ENCODE measurements around the gene KIAA0753.

Gene KIAA0753

GRCh38 chr17:6638046-6638908, 2.2 kb downstream of the KIAA0753 start:
- Histone ChIP-seq H3K27me3 (ENCODE audit: control insufficient read depth in 1 of 2, insufficient read depth in 2 of 2, low read length in 2 of 2) (no peaks in the 10 kb centered on the region), H3K36me3 (ENCODE audit: insufficient read depth, low read length) (peaks cover 10% of the 10 kb centered on the region), H3K4me3 (ENCODE audit: low read depth in 1 of 2, low read length in 2 of 2) (no peak overlapping the region), H3K9ac (ENCODE audit: low read length) (no peak overlapping the region), H3K4me1 (ENCODE audit: insufficient read depth, low read length) (peaks cover 25% of the 10 kb centered on the region), H3K27ac (ENCODE audit: low read depth, low read length) (no peak overlapping the region), H3K9me3 (ENCODE audit: low read length) (no peaks in the 10 kb centered on the region)

- H3K9ac ChIP-seq (ENCODE audit: low read length) = no peak overlapping the region
- H3K36me3 ChIP-seq (ENCODE audit: insufficient read depth, low read length) = peaks cover 13% of the 10 kb centered on the region
- peaks cover 25% of the 10 kb centered on the region for H3K4me1 ChIP-seq (ENCODE audit: insufficient read depth, low read length)
- no peaks in the 10 kb centered on the region for H3K9me3 ChIP-seq (ENCODE audit: low read length)
- H3K27ac ChIP-seq (ENCODE audit: low read depth, low read length) = no peak overlapping the region
- no peak overlapping the region for H3K4me3 ChIP-seq (ENCODE audit: low read depth in 1 of 2, low read length in 2 of 2)
- H3K27me3 ChIP-seq (ENCODE audit: control insufficient read depth in 1 of 2, insufficient read depth in 2 of 2, low read length in 2 of 2) = no peaks in the 10 kb centered on the region
Observed at GRCh38 chr17:6637458-6637840, 3.1 kb downstream of the KIAA0753 start.

- H3K9me3 ChIP-seq (ENCODE audit: low read length) = no peaks in the 10 kb centered on the region
- H3K4me1 ChIP-seq (ENCODE audit: insufficient read depth, low read length) = peaks cover 22% of the 10 kb centered on the region
- H3K27me3 ChIP-seq (ENCODE audit: control insufficient read depth in 1 of 2, insufficient read depth in 2 of 2, low read length in 2 of 2) = no peaks in the 10 kb centered on the region
- H3K4me3 ChIP-seq (ENCODE audit: low read depth in 1 of 2, low read length in 2 of 2) = no peak overlapping the region
- no peak overlapping the region for H3K9ac ChIP-seq (ENCODE audit: low read length)
- H3K27ac ChIP-seq (ENCODE audit: low read depth, low read length) = no peak overlapping the region
- H3K36me3 ChIP-seq (ENCODE audit: insufficient read depth, low read length) = peaks cover 15% of the 10 kb centered on the region
Observed at GRCh38 chr17:6636616-6637457, 3.7 kb downstream of the KIAA0753 start.

GRCh38 chr17:6636105-6636504, 4.4 kb downstream of the KIAA0753 start:
- no peak overlapping the region for H3K4me3 ChIP-seq (ENCODE audit: low read depth in 1 of 2, low read length in 2 of 2)
- peaks cover 21% of the 10 kb centered on the region for H3K36me3 ChIP-seq (ENCODE audit: insufficient read depth, low read length)
- no peaks in the 10 kb centered on the region for H3K9me3 ChIP-seq (ENCODE audit: low read length)
- H3K27ac ChIP-seq (ENCODE audit: low read depth, low read length) = no peak overlapping the region
- H3K9ac ChIP-seq (ENCODE audit: low read length) = no peak overlapping the region
- peaks cover 15% of the 10 kb centered on the region for H3K4me1 ChIP-seq (ENCODE audit: insufficient read depth, low read length)
- no peaks in the 10 kb centered on the region for H3K27me3 ChIP-seq (ENCODE audit: control insufficient read depth in 1 of 2, insufficient read depth in 2 of 2, low read length in 2 of 2)

GRCh38 chr17:6633263-6633662, 7.2 kb downstream of the KIAA0753 start:
- Histone ChIP-seq H3K27ac (ENCODE audit: low read depth, low read length) (no peak overlapping the region), H3K27me3 (ENCODE audit: control insufficient read depth in 1 of 2, insufficient read depth in 2 of 2, low read length in 2 of 2) (no peaks in the 10 kb centered on the region), H3K9ac (ENCODE audit: low read length) (no peak overlapping the region), H3K4me1 (ENCODE audit: insufficient read depth, low read length) (peaks cover 3% of the 10 kb centered on the region), H3K9me3 (ENCODE audit: low read length) (no peaks in the 10 kb centered on the region), H3K4me3 (ENCODE audit: low read depth in 1 of 2, low read length in 2 of 2) (no peak overlapping the region), H3K36me3 (ENCODE audit: insufficient read depth, low read length) (peaks cover 29% of the 10 kb centered on the region)

- Histone ChIP-seq H3K27me3 (ENCODE audit: control insufficient read depth in 1 of 2, insufficient read depth in 2 of 2, low read length in 2 of 2) (no peaks in the 10 kb centered on the region), H3K4me3 (ENCODE audit: low read depth in 1 of 2, low read length in 2 of 2) (no peak overlapping the region), H3K4me1 (ENCODE audit: insufficient read depth, low read length) (no peaks in the 10 kb centered on the region), H3K9ac (ENCODE audit: low read length) (no peak overlapping the region), H3K9me3 (ENCODE audit: low read length) (no peaks in the 10 kb centered on the region), H3K36me3 (ENCODE audit: insufficient read depth, low read length) (peaks cover 29% of the 10 kb centered on the region), H3K27ac (ENCODE audit: low read depth, low read length) (no peak overlapping the region)
Observed at GRCh38 chr17:6632530-6632929, 8.0 kb downstream of the KIAA0753 start.

GRCh38 chr17:6630390-6630789, 10.1 kb downstream of the KIAA0753 start:
- Histone ChIP-seq H3K27ac (ENCODE audit: low read depth, low read length) (no peak overlapping the region), H3K4me1 (ENCODE audit: insufficient read depth, low read length) (peaks cover 13% of the 10 kb centered on the region), H3K9me3 (ENCODE audit: low read length) (no peaks in the 10 kb centered on the region), H3K36me3 (ENCODE audit: insufficient read depth, low read length) (peaks cover 29% of the 10 kb centered on the region), H3K9ac (ENCODE audit: low read length) (no peak overlapping the region), H3K27me3 (ENCODE audit: control insufficient read depth in 1 of 2, insufficient read depth in 2 of 2, low read length in 2 of 2) (no peaks in the 10 kb centered on the region), H3K4me3 (ENCODE audit: low read depth in 1 of 2, low read length in 2 of 2) (no peak overlapping the region)

- Histone ChIP-seq H3K36me3 (ENCODE audit: insufficient read depth, low read length) (peaks cover 34% of the 10 kb centered on the region), H3K4me3 (ENCODE audit: low read depth in 1 of 2, low read length in 2 of 2) (no peak overlapping the region), H3K9me3 (ENCODE audit: low read length) (no peaks in the 10 kb centered on the region), H3K27ac (ENCODE audit: low read depth, low read length) (no peak overlapping the region), H3K27me3 (ENCODE audit: control insufficient read depth in 1 of 2, insufficient read depth in 2 of 2, low read length in 2 of 2) (no peaks in the 10 kb centered on the region), H3K4me1 (ENCODE audit: insufficient read depth, low read length) (peaks cover 13% of the 10 kb centered on the region), H3K9ac (ENCODE audit: low read length) (no peak overlapping the region)
Observed at GRCh38 chr17:6627019-6627418, 13.5 kb downstream of the KIAA0753 start.

GRCh38 chr17:6626616-6627015, 13.9 kb downstream of the KIAA0753 start:
- Histone ChIP-seq H3K36me3 (ENCODE audit: insufficient read depth, low read length) (peaks cover 33% of the 10 kb centered on the region), H3K9me3 (ENCODE audit: low read length) (no peaks in the 10 kb centered on the region), H3K27me3 (ENCODE audit: control insufficient read depth in 1 of 2, insufficient read depth in 2 of 2, low read length in 2 of 2) (no peaks in the 10 kb centered on the region), H3K4me3 (ENCODE audit: low read depth in 1 of 2, low read length in 2 of 2) (no peak overlapping the region), H3K27ac (ENCODE audit: low read depth, low read length) (no peak overlapping the region), H3K9ac (ENCODE audit: low read length) (no peak overlapping the region), H3K4me1 (ENCODE audit: insufficient read depth, low read length) (peaks cover 13% of the 10 kb centered on the region)

GRCh38 chr17:6623941-6624340, 16.6 kb downstream of the KIAA0753 start:
- H3K27me3 ChIP-seq (ENCODE audit: control insufficient read depth in 1 of 2, insufficient read depth in 2 of 2, low read length in 2 of 2) = no peaks in the 10 kb centered on the region
- H3K36me3 ChIP-seq (ENCODE audit: insufficient read depth, low read length) = peaks cover 22% of the 10 kb centered on the region
- H3K9ac ChIP-seq (ENCODE audit: low read length) = no peak overlapping the region
- no peaks in the 10 kb centered on the region for H3K9me3 ChIP-seq (ENCODE audit: low read length)
- no peak overlapping the region for H3K27ac ChIP-seq (ENCODE audit: low read depth, low read length)
- peaks cover 13% of the 10 kb centered on the region for H3K4me1 ChIP-seq (ENCODE audit: insufficient read depth, low read length)
- no peak overlapping the region for H3K4me3 ChIP-seq (ENCODE audit: low read depth in 1 of 2, low read length in 2 of 2)

GRCh38 chr17:6611231-6611630, 29.3 kb downstream of the KIAA0753 start:
- Histone ChIP-seq H3K36me3 (ENCODE audit: insufficient read depth, low read length) (peaks cover 42% of the 10 kb centered on the region), H3K4me1 (ENCODE audit: insufficient read depth, low read length) (no peaks in the 10 kb centered on the region), H3K27ac (ENCODE audit: low read depth, low read length) (no peak overlapping the region), H3K9ac (ENCODE audit: low read length) (no peak overlapping the region), H3K9me3 (ENCODE audit: low read length) (no peaks in the 10 kb centered on the region), H3K4me3 (ENCODE audit: low read depth in 1 of 2, low read length in 2 of 2) (no peak overlapping the region), H3K27me3 (ENCODE audit: control insufficient read depth in 1 of 2, insufficient read depth in 2 of 2, low read length in 2 of 2) (no peaks in the 10 kb centered on the region)
